Posterior vena cava (tissue), 2 donors: ENCODE data around the gene SPI1. TPM values are rescaled to one million over a fixed set of nuclear protein-coding genes. Genes with fewer than 3 reads are reported as not detected.
"Not testable (repeated sequence)": the region's sequence is repeated elsewhere in the genome, so short reads cannot be mapped to it uniquely, and the experiment has no call there.

Experiments
- DNase-seq: peaks from one replicate; pipeline ENCODE4 v3.0.0-alpha.2; 2020; ENCODE audit warnings: low spot score
- intact Hi-C, 2 donors: fragments of 100-400 bp; cut with DNase I; formaldehyde crosslinking; loops; one replicate each; pipeline versions ENCODE4 v1.14.1 to v1.14.2; 2022 to 2023
- total RNA-seq, 2 donors: library from RNA; stranded (reverse); fragmentation: NEBNext Ultra II Directional; extraction: Animal tissue kit (Norgen Biotek cat#: 25700); gene quantifications; one replicate each; pipeline ENCODE4 v1.2.1, GENCODE V29; 2021
- donor health status: DM: yes; HTN: yes; CAD: no.
- donor health status: DM: yes; HTN: yes; CAD: no.

SPI1 gene
- total RNA-seq, 2 donors from 2014 or later: 27.7 to 47.0 TPM

GRCh38 chr11:47333886-47334443 lies 44.4 kb downstream of the SPI1 start:
- no peak for DNase-seq
- intact Hi-C loops: loop anchor here in 1 of 2 donors (1.0 kb wide), 1 partner anchor 35 kb away; no protein-coding TSS in a partner anchor

GRCh38 chr11:47333526-47333845 lies 44.9 kb downstream of the SPI1 start:
- DNase-seq: no peak
- intact Hi-C loops: no loop called here

DNA sequence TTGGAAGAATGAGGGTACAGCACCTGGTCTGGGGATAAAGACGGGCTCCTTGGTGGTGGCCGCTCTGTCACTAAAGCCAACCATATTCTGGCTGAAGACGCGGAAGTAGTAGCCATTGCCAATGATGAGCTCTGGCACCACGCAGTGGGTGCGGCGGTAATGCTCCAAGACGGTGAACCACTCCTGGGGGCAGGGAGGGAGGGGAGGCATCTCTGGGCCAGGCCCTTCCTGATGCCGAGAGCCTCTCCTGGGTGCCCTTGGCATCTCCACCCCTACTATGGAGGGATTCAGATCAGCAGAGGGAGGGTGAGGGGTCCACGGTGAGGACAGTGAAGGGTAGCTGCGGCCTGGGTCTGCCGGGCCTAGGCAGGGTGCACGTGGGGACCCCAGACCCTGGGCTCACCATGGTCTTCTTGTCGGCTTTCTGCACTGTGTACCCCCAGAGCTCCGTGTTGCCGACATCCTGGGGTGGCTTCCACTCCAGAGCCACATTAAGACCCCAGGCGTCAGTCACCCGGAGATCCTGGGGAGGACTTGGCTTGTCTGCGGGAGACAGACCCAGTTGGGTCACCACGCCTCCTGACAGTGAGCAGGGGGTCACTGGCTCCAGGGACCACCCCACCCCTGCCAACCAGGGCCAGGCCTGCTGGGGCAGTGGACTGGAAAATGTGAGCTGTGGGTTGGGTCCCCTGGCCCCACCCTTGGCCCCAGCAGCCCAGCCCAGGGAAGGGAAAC lies 45.4 kb downstream of the SPI1 start:
- no peak for DNase-seq
- intact Hi-C loops: no loop called here

- no peak for DNase-seq
Measured at GRCh38 chr11:47332303-47332711, 46.0 kb downstream of the SPI1 start.

DNA sequence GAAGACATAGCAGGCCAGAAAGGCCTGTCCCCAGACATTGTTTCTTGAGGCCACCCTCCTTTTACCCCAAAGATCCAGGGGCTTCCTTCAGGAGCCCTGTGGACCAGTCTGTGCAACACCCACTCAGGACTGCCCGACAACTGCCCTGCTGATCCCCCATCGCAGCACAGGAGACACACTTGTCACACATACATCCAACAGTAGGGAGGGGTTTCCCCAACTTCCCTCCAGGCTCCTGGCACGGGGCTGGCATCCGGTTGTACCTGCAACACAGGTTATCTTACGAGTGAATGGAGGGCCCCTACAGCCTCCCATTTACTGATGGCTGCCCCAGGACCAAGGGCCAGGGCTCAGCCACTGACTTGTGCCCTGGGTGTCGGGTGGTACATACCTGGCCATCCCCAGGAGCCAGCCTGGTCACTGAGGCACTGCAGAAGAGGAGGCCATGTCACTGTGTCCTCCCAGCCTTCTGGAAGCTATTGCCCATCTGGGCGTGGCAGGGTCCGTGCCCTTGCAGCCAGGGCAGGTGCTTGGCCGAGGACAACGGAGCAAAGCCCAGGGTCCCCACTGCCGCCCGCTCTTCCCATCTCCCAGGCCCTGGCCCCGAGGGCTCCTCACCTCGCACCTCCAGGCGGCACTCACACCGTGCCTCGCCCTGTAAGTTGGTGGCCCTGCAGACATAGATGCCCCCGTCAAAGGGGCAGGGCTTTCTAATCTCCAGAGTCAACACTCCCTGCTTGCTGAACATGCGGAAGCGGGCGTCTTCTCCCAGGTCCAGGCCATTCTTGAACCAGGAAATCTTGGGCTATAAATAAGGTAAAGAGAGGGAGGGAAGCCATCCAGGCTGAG lies 46.7 kb downstream of the SPI1 start:
- no peak for DNase-seq
- intact Hi-C loops: no loop called here

More at GRCh38 chr11:47332303-47332711, 46.0 kb downstream of the SPI1 start:
- intact Hi-C loops: no loop called here

GRCh38 chr11:47329987-47330931 lies 48.1 kb downstream of the SPI1 start:
- intact Hi-C loops: no loop called here
- no peak for DNase-seq

- intact Hi-C loops: no loop called here
- no peak for DNase-seq
Measured at GRCh38 chr11:47329431-47329986, 48.8 kb downstream of the SPI1 start.

DNA sequence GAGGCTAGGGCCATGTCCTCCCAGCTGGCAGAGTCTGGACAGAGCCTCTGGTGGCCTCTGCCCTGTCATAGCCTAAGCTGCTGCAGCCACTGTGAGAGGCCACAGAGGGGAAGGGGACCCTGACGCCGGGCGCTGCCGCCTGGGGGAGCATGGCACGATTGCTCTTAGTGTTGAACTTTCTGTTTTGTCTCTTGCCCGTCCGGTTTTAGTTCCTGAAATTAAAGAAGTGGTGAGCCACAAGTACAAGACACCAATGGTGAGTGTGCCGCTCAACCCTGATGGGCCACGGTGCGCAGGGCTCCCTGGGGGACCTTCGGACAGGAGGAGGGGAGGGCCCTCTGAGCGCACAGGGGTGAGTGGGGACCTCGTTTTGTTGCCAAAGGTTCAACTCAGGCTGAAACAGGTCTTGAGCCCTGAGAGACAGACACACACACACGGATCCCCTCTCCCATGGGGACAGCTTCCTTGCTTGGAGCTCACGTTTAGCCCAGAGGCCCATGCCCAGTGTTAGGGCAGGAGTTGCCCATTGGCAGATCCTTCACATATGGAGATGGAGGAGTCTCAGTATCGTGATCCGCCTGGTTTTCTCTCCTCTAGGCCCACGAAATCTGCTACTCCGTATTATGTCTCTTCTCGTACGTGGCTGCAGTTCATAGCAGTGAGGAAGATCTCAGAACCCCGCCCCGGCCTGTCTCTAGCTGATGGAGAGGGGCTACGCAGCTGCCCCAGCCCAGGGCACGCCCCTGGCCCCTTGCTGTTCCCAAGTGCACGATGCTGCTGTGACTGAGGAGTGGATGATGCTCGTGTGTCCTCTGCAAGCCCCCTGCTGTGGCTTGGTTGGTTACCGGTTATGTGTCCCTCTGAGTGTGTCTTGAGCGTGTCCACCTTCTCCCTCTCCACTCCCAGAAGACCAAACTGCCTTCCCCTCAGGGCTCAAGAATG lies 49.6 kb downstream of the SPI1 start:
- intact Hi-C loops: no loop called here
- DNase-seq: peak; percentile 57

DNA sequence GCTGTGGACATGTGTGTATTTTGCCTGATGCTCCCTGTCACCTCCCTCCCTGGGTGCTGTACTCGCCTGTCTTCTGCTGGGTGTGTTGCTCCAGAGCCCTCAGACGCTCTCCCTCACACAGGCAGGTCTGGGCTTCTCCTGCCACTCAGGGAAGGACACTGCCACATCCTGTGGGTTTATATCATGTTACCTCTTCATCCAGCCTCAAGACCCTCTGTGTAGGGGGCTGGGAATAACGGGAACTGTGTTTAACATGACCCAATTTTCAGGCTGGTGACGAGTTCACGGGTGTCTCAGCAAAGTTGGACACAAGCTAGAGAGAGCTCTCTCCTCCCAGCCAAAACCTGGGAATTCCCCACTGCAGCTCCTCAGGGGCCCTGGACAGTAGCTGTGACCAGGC lies 50.4 kb downstream of the SPI1 start:
- intact Hi-C loops: no loop called here

GRCh38 chr11:47327025-47327424 lies 51.3 kb downstream of the SPI1 start:
- DNase-seq: peak; percentile 63
- intact Hi-C loops: no loop called here

More for the DNA sequence above, 50.4 kb downstream of the SPI1 start:
- DNase-seq: no peak

GRCh38 chr11:47326198-47326597 lies 52.1 kb downstream of the SPI1 start:
- DNase-seq: peak; percentile 26

GRCh38 chr11:47325271-47326041 lies 52.9 kb downstream of the SPI1 start:
- intact Hi-C loops: no loop called here
- DNase-seq: peak; percentile 36

More at GRCh38 chr11:47326198-47326597, 52.1 kb downstream of the SPI1 start:
- intact Hi-C loops: no loop called here

GRCh38 chr11:47324520-47324919 lies 53.8 kb downstream of the SPI1 start:
- DNase-seq: peak; percentile 35
- intact Hi-C loops: no loop called here

DNA sequence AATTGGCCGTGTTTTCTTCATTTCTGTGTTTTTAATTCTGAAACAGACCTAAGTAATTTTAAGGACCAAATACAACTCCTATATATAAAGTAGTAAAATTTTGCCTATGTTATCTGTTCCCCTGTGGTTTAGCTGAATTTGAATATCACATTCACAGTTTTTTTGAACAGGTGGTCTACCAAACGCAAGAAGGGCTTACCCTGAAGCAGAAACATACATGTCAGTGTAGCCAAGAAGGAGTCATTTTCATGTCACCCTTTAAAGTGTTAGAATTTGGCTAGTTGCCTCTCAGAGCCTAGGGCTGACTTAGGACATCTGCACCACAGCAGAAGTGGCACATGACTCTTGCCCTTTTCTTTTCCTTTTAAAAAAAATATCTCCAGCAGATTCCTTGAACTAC lies 60.2 kb downstream of the SPI1 start:
- DNase-seq: no peak
- intact Hi-C loops: no loop called here

GRCh38 chr11:47317064-47317828 lies 61.1 kb downstream of the SPI1 start:
- intact Hi-C loops: no loop called here
- DNase-seq: no peak

DNA sequence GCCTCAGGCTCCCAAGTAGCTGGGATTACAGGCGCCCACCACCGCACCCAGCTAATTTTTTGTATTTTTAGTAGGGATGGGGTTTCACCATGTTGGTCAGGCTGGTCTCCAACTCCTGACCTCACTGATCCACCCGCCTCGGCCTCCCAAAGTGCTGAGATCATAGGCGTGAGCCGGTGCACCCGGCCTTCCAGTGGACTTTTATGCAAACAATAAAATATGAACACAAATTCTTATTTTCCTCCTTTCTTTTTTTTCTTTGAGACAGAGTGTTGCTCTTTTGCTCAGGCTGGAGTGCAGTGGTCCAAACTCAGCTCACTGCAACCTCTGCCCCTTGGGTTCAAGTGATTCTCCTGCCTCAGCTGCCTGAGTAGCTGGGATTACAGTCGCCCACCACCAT lies 61.8 kb downstream of the SPI1 start:
- DNase-seq, intact Hi-C loops: not testable (repeated sequence)
